CD4-positive, alpha-beta T cell treated with Interleukin-6 for 4 hours (primary cell): ENCODE measurements around the gene PRDM13.
"Not testable (repeated sequence)": the region's sequence is repeated elsewhere in the genome, so short reads cannot be mapped to it uniquely, and the experiment has no call there.

ENCODE experiments used
- DNase-seq: peaks from one replicate; pipeline ENCODE4 v3.0.0-alpha.2; 2020; ENCODE audit warnings: mixed read lengths

Gene PRDM13

DNA sequence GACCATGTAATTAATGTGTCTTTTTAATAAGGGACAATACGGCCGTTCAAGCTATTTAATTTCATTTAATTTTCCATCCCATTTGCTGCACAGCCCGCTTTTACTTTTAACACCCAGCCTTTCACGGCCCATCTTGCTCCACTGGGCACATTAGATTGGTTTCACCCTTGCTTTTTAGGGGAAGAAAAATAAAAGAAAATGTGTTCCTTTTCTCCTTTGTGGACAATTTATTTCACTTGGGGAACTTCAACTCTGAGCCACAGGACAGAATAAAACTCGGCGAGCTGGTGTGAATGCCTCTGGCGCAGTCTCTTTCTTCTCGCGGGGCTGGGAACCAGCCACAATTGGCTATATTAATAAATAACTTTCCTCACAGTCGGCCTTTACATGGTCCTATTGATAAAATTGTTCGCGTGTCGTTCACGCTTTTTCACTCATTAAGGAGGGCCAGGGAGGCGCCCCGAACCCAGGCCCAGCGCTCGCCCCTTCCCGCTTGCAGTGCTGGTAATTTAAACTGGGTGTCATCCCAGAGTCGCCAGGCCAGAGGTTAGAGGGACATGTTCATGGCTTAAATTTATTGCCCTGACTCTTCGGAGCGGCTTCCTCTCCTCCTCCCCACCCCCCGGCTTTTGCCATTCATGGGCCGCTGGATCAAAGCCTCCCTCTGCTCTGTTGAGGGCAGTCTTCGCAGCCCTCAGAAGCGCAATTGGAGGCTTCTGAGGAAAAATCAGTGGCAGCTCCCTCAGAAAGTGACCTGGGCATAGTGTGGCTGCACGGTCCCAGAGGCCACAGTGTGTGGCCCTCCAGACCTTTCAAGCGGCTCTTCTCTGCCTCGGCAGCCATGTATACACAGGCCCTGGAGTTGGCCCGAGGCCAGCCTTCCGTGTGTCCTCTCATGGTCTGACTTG is 2.2 kb upstream of the PRDM13 start:
- no peak for DNase-seq

DNA sequence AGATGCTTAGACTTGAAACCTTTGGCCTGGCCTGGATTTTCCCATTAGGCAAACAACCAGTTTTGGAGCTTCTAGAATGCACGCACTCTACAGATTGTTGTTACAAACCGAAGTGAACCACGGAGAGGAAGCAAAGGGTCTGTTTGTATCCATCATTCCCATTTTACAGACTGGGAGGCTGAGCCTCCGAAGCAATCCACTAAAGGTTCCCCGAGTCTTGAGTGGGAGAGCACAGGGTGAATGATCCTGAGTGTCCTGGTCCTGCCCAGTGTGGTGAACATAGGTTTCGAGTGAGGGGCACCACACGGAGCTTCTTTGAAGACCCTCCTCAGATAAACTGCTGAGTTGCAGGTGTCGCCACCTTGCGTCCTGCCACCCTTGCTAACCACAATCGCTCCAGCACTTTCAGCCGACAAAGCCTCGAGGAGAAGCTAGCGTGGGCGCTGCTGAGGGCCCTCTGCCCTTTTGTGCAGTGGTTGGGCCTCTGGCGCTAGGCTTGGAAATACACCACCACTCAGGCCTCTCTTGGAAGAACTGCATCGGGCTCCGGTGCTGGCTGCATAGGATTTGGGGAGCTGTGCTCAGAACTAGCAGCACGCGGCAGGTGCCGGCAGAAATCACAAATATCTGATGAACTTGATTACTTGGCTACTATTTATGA is 1.4 kb upstream of the PRDM13 start:
- no peak for DNase-seq

DNA sequence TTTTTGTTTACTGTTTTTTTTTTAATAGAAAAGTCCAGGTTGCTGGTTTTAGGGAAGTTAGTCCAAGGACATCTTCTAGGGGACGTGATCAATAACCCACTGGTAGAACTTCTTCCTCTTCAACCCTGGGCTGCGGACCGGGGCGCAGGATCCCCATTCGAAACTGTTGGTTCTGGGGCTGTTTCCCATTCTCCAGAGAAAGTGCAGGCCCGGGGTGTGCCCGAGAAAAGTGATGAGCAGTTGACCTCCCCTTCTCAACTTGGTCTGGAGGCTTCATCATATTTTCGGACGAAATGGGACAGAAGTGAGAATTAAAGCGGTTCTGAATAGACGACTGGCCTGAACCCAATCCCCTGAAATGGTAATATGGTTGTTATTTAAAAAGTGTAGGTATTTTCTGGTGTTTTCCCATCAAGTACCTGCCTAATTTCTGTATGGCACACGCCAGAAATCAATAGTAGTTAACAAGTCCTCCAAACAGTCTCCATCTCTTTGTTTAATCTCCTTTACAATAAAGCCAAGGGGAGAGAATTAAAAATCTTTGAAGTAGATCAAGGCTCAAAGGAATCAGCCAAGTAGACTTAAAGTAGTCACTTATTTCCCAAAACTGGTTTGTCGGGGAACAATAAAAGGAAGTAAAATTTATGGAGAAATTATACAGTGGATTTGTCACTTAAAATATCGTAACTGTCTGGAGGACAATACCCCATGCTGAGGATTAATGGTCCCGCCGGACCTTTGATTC is 550 bp upstream of the PRDM13 start:
- no peak for DNase-seq

DNA sequence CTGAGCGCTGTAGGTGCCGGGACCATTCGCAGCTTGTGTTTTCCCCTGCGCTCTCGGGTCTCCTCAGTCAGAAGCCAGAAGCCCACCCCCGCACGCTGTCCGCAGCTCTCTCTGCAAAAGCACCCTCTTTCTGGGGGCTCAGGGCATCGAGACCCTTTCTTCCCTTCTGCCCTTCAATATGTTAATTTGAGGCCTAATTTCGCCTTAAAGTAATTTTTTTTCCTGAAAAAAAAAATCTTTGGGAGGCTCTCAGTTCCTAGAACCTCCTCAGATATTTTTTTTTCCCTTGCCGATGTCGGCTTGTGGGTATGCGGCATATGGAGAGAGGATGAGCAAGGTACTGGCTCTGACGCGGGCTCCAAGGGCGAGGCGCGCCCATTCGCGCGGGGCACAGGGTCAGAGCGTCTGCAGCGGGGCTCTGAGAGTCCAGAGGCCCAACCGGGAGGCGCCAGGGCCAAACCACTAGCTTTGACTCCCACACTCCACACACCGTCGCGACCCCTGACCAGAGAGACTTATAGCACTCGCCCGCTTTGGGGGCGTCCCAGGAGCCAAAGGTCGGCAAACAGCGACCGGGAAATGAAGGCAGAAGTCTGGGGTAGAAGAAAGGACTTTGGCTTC is 893 bp downstream of the PRDM13 start:
- DNase-seq, result no peak

DNA sequence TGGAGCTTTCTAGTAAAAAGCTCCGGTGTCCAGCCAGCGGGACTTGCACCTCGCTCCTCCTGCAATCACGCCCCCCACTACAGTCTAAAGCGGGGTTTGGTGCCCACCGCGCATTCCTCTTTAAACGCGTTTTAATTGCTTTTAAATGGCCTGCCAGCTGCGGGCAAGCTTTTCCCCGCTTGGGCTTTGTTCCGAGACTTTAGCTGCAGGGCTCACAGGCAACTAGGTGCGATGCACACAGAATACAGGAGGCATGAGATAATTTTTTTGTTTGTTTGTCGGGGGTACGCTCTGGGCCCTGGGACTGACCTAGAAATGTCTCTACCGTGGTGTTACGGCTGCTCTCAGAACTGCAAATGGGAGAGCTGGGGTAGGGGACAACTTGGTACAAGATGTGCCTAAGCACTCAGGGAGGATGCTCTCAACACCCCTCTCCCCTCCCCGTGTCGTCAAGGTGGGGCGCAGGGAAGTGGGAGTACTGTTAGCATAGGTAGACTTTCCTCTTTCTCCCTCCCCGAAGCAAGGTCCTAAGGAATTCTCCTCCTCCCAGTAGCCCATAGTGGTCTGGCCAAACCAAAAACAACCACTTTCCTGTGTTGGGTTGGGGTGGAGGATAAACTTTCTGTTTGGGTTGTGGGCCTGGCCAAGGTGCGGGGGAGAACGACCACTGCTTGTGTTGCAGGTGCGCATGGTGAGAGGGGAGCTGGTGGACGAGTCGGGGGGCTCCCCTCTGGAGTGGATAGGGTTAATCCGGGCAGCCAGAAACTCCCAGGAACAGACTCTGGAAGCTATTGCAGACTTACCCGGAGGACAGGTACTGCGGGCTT is 1.6 kb downstream of the PRDM13 start:
- no peak for DNase-seq

DNA sequence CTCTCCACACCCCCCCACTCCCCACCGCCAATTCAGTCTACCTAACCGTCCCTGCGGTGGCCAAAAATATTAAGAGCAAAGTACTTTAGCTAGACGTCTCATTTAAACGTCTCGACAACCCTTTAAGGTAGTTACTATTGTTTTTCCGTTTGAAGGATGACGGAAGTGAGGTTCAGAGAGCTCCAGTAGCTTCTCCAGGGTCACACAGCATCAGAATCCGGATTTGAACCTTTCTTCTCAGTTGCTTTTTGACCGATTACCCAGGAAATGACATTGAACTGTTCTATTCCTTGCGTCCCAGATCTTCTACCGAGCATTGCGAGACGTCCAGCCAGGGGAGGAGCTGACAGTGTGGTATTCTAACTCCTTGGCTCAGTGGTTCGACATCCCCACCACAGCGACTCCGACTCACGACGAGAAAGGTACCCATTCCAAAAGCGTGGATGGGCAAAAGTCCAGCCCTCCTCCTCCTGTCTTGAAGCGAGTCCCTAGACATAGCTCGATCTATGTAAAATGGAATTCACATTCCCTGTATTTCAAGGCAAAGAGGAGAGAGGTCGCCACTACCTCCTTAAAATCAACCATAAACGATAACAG is 2.4 kb downstream of the PRDM13 start:
- no peak for DNase-seq

DNA sequence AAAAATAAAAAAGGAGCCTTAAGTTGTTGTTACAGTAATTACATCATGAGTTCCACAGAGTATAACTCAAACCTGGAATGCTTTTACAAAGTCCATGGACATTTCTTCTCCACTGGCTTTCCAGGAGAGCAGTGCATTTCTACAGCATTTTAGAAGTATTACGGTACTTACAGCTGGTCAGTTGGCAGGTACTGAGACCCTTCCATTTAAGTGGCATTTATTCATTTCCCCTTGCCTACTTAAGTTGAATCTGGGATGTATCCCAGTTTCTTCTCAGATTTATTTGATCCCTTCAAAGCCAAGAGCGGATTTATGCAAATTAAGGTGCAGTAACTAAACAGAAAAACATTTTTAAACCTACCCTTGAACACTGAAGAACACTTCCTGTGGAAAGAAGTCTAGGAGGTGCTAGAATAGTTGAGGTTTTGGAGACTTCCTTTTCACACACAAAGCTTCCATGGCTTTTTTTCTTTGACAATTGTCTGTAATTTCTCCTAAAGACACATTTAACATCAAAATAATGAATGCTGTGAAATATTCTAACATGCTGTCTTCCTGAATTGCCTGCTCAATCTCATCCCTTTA is 3.4 kb downstream of the PRDM13 start:
- DNase-seq, result no peak

DNA sequence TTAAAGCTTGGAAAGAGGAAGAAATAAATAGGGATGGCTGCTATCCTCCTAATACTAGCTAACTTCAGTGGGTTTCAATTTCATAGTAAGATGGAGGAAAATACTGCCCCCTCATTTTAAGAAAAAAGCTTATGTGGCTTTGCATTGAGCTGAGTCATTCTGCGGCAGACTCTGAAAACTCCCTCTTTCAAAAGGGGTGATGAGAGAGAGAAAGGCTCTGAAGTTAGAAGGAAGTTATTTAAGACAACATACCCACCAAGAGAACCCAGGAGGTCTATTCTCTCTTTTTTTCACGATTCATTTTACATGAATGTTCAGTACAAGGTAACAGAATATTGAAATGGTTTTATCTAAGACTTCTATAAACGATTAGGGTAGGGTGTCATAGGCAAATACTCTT is 4.5 kb downstream of the PRDM13 start:
- DNase-seq, result no peak

DNA sequence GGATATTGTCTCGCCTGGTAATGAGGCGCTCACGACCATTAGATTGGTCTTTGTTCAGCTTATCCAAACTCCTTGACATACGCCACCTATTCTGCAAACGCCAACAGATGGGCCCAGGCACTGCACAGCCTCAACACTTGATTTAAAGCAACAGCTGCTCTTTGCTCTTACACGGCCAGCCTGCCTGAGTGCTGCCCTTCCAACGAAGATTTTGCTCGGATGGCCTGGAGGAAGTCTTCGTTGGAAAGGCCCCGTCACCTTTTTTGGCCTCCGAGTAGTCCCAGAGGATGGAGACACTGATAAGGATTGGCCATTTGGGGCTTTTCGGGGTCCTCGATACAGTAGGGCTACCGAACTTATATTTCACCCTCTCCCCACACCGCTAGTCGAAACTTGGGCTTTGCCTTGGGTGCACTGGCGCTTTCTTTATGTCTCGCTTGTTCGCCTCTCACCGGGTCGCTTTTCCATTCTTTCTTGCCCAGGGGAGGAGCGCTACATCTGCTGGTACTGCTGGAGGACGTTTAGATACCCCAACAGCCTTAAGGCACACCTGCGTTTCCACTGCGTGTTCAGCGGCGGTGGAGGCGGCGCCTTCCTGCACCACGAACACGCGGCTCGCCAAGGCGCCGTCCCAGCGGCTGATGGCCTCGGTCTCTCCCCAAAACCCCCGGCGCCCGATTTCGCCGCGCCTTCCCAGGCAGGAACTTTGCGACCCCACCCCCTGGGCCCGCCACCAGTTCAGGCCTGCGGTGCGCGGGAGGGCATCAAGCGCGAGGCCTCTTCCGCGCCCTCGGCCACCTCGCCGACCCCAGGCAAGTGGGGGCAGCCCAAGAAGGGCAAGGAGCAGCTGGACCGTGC is 6.1 kb downstream of the PRDM13 start:
- no peak for DNase-seq

DNA sequence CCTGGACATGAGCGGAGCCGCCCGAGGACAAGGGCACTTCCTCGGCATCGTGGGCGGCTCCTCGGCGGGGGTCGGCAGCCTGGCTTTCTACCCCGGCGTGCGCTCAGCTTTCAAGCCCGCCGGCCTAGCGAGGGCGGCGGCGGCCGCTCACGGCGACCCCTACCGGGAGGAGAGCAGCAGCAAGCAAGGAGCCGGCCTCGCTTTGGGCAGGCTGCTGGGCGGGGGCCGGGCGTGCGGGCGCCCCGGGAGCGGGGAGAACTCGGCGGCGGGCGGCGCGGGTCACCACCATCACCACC is 6.7 kb downstream of the PRDM13 start:
- DNase-seq, result peak; percentile 43

DNA sequence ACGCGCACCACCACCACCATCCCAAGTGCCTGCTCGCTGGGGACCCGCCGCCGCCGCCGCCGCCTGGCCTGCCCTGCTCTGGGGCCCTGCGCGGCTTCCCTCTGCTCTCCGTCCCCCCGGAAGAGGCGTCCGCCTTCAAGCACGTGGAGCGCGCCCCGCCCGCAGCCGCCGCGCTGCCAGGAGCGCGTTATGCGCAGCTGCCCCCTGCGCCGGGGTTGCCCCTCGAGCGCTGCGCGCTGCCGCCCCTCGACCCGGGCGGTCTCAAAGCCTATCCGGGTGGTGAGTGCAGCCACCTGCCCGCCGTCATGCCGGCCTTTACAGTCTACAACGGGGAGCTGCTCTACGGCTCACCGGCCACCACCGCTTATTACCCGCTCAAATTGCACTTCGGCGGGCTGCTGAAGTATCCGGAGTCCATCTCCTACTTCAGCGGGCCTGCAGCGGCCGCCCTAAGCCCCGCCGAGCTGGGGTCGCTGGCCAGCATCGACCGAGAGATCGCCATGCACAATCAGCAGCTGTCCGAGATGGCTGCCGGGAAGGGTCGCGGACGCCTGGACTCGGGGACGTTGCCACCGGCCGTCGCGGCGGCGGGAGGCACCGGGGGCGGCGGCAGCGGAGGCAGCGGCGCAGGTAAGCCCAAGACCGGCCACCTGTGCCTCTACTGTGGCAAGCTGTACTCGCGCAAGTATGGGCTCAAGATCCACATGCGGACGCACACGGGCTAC is 7.2 kb downstream of the PRDM13 start:
- DNase-seq, result peak; percentile 38

DNA sequence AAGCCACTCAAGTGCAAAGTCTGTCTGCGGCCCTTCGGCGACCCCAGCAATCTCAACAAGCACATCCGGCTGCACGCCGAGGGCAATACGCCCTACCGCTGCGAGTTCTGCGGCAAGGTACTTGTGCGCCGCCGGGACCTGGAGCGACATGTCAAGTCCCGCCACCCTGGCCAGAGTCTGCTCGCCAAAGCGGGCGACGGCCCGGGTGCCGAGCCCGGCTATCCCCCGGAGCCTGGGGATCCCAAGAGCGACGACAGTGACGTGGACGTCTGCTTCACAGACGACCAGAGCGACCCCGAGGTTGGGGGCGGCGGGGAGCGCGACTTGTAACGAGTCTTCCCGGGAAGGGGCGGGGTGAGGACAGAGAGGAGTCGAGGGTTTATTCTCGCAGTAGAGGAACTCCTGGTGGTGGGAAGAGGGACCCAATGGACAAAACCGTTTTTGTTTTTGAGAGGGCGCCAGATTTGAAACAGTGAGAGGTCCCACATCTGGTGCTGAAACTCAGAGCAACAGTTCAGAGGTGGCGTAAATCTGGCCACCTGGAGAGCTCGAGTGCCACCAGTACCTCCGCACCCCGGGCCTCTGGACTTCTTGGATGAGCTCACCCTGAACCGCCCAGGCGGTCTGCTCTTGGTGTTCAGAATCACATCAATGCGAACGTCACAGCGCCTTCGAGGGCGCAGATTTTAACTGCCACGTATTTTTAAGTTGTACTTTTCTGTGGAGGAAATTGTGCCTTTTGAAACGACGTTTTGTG is 8.0 kb downstream of the PRDM13 start:
- peak; percentile 33 for DNase-seq

DNA sequence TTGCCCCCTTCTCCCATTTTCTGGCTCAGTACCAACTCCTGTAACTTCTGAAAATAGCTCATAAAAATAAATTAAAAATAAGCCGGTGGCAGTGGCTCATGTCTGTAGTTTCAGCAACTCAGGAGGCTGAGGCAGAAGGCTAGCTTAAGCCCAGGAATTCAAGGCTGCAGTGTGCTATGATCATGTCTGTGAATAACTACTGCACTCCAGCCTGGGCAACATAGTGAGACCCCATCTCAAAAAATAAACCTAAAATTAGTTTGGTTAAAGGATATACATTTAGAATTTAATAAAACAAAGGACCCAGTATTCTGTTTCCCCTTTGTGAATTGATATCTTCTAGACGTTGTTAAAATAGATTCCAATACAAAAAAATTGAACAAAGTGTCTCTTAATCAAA is 10.5 kb downstream of the PRDM13 start:
- DNase-seq, result no peak

DNA sequence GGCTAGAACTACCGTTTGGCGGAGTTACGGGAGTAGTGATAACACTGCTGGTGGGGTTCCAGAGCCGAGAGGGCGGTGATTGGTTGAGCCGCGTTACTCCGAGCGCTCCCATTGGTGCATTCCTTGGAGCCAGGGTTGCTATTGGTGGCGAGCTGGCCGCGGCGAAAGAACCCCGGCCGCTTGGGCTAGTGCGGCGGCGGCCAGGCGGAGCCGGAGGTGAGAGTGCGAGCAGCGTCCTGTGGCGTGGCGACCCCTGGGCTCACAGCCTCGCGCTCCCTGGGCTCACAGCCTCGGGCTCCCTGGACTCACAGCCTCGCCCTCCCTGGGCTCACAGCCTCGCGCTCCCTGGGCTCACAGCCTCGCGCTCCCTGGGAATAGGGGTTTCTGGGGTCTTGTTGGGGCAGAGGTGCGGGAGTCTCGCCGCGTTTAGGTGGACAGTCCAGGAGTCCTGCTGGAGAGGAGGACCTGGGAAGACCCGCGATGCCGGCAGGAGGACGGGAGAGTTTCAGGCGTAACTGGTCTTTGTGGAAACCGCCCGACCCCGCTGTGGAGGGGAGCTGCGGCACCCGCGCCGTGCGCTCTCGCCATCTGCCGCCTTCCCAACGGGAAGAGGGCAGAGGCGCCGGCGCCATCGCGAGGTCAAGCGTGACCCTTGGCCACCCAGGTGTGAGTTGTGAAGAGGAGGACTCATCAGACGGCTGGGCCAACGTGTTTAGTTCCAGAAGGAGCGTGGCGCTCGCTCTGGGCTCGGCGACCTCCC is 12.2 kb downstream of the PRDM13 start:
- DNase-seq, result no peak

DNA sequence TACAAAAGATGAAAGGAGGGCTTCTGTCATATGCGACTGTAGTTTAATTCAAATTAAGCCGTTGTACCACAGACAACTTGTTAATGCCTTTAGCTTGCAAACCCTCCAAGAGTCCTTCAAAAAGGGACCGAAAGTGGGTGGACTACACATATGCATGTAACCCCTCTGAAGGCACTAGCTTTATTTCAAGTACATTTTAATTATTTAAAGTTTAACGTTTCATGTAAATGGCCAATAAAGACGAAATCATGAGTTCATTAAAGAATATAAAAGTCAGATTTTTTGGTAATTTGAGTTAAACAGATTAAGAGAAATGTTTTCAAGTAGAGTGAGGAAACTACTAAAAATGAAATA is 12.8 kb downstream of the PRDM13 start:
- DNase-seq, result no peak

DNA sequence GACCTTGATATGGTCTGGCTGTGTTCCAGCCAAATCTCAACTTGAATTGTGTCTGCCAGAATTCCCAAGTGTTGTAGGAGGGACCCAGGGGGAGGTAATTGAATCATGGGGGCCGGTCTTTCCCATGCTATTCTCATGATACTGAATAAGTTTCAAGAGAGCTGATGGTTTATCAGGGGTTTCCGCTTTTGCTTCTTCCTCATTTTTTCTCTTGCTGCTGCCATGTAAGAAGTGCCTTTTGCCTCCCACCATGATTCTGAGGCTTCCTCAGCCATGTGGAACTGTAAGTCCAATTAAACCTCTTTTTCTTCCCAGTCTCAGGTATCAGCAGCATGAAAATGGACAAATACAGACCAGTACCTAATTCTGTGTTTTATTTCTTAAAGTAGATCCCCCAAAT is 15.4 kb downstream of the PRDM13 start:
- not testable (repeated sequence) for DNase-seq

DNA sequence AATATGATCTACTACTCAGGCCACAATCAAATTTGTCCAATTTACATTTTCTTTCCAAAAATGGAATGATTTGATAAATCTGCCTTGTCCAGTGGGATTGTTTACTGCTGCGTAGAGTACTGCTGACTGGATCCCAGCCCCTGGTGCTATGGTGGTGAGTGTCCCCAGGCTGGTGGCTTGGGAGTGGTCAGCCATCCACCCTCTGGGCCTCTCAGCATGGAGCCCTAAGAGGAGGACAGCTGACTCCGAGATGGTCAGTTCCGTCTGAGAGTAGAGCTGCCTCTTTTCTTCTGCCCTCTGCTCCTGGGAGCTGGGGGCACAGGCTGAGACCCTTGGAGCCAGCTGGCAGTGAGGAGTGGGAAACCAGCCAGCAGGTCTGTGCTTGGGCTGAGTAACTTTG is 22.7 kb downstream of the PRDM13 start:
- no peak for DNase-seq

DNA sequence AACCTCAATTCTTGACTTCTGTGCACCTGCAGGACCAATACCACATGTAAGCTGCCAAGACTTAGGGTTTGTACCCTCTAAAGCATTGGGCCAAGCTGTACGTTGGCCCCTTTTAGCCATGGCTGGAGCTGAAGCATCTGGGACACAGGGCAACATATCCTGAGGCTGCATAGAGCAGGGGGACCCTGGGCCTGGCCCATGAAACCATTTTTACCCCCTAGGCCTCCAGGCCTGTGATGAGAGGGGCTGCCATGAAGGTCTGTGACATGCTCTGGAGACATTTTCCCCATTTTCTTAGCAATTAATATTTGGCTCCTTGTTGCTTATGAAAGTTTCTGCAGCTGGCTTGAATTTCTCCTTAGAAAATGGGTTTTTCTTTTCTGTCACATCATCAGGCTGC is 31.0 kb downstream of the PRDM13 start:
- DNase-seq, result no peak

DNA sequence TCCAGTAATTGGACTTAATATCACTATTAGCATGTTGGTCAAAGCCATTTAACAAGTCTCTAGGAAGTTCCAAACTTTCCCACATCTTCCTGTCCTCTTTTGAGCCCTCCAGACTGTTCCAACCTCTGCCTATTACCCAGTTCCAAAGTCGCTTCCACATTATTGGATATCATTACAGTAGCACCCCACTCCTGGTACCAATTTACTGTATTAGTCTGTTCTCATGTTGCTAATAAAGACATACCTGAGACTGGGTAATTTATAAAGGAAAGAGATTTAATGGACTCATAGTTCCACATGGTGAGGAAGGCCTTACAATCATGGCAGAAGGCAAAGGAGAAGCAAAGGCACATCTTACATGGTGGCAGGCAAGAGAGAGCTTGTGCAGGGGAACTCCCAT is 31.7 kb downstream of the PRDM13 start:
- not testable (repeated sequence) for DNase-seq
